Motor neuron (in vitro differentiated cells): ENCODE results near the gene ABHD17A. TPM values are rescaled to one million over a fixed set of nuclear protein-coding genes. Genes with fewer than 3 reads are reported as not detected.

Experiments
- ATAC-seq, 8 experiments: fragments of 200-7000 bp; cut with Tn5 transposase; replicated peaks in 6 of 8; 2 replicates each; pipeline ENCODE4 v1.8.0; 2021; ENCODE audit warnings: mild to moderate bottlenecking in 8 of 8, moderate library complexity in 8 of 8
- H3K27ac ChIP-seq, 2 donors: fragments of 250-450 bp; sonication (Bioruptor Pico); 2 replicates each; pipeline ENCODE4 v1.9.0; 2021; ENCODE audit warnings: antibody characterized with exemption in 2 of 2, mild to moderate bottlenecking in 2 of 2, moderate library complexity in 1 of 2
- H3K4me1 ChIP-seq, 2 donors: fragments of 250-450 bp; sonication (Bioruptor Pico); replicated peaks in 1 of 2; 2 replicates each; pipeline ENCODE4 v1.6.1; 2021; ENCODE audit warnings: antibody characterized with exemption in 2 of 2, mild to moderate bottlenecking in 2 of 2, moderate library complexity in 1 of 2
- H3K4me3 ChIP-seq, 5 donors: fragments of 250-450 bp; sonication (Bioruptor Pico); 2 replicates each; pipeline ENCODE4 v1.9.0; 2021; ENCODE audit warnings: antibody characterized with exemption in 5 of 5, mild to moderate bottlenecking in 5 of 5, moderate library complexity in 4 of 5
- WGBS, 10 experiments: fragments of 450-650 bp; shearing (Covaris generic); methylation state at CpG; one replicate each; pipeline ENCODE4 v1.0.0; 2022; 5-methylcytosine and 5-hydroxymethylcytosine counted together
- in situ Hi-C, 9 experiments: fragments of 400-800 bp; cut with MboI; loops; one replicate each; pipeline ENCODE4 v1.15.0; 2021; ENCODE audit warnings: low sequenced_read_pairs in 9 of 9, low pct_unique_long_range_greater_than_20kb in 2 of 9; ENCODE audit not compliant: unreplicated experiment in 9 of 9
- total RNA-seq, 8 experiments: library from RNA; unstranded; fragments of 300-600 nt; gene quantifications; 2 replicates each; pipeline versions ENCODE4 v1.2.3 to v1.2.4, GENCODE V29; 2022

The ABHD17A gene
- total RNA-seq, 8 experiments from 2014 or later, result 30.4 to 42.3 (median 37.2) TPM

- no CpG with 5 or more reads among the region's 115 CpGs for WGBS, 10 experiments
- H3K4me1 ChIP-seq, result peaks cover 28 to 29% of the 10 kb centered on the region in 2 donors
- H3K4me3 ChIP-seq, result peak overlapping the region; percentile 42 to 82 (median 55)
- H3K27ac ChIP-seq, result peak overlapping the region; percentile 43 to 89
- peak; percentile 52 to 75 (median 65) for ATAC-seq
- in situ Hi-C loops, result no loop called here
These were observed 21.4 kb downstream of the ABHD17A start for GRCh38 chr19:1863638-1864479.

GRCh38 chr19:1863328-1863637 lies 22.0 kb downstream of the ABHD17A start, which contains the start of gene KLF16:
Gene KLF16 (minus strand): TSS chr19:1863579. CDS start chr19:1863497, 82 bp downstream.
- H3K27ac ChIP-seq, result peak within 1 kb of the TSS; percentile 43 to 89
- in situ Hi-C loops, result no loop called here
- ATAC-seq, result no peak

GRCh38 chr19:1862424-1863327 lies 22.6 kb downstream of the ABHD17A start:
- in situ Hi-C loops, result no loop called here
- 0% methylated on average over 1 to 9 of the region's 109 CpGs; no CpG with 5 or more reads in 6 of the 10 experiments for WGBS, 10 experiments
- ATAC-seq, result peak in 2 of 8 experiments; percentile 0 to 1
- Histone ChIP-seq H3K4me3 (peak overlapping the region; percentile 42 to 82 (median 55)), H3K27ac (peak overlapping the region in 1 of 2 donors; percentile 89), H3K4me1 (peaks cover 32 to 40% of the 10 kb centered on the region in 2 donors)

More at GRCh38 chr19:1863328-1863637, 22.0 kb downstream of the ABHD17A start, which contains the start of gene KLF16:
- Histone ChIP-seq H3K4me1 (peaks cover 28 to 34% of the 10 kb centered on the region in 2 donors), H3K4me3 (peak within 1 kb of the TSS; percentile 42 to 82 (median 55))
- no CpG with 5 or more reads among the region's 63 CpGs for WGBS, 10 experiments

- in situ Hi-C loops, result no loop called here
- 0 to 7% methylated on average over 3 to 7 of the region's 21 CpGs; no CpG with 5 or more reads in 8 of the 10 experiments for WGBS, 10 experiments
- Histone ChIP-seq H3K4me3 (peak overlapping the region; percentile 42 to 82 (median 55)), H3K27ac (peak overlapping the region in 1 of 2 donors; percentile 17), H3K4me1 (peaks cover 38 to 47% of the 10 kb centered on the region in 2 donors)
- no peak for ATAC-seq
These were observed 23.2 kb downstream of the ABHD17A start for GRCh38 chr19:1862068-1862423.

GRCh38 chr19:1861599-1862031 lies 23.7 kb downstream of the ABHD17A start:
- in situ Hi-C loops, result no loop called here
- no peak for ATAC-seq
- peaks cover 41 to 48% of the 10 kb centered on the region in 2 donors for H3K4me1 ChIP-seq
- peak overlapping the region; percentile 42 to 82 (median 55) for H3K4me3 ChIP-seq
- 0 to 3% methylated on average over 1 to 6 of the region's 23 CpGs; no CpG with 5 or more reads in 8 of the 10 experiments for WGBS, 10 experiments
- H3K27ac ChIP-seq, result peak overlapping the region in 1 of 2 donors; percentile 17

GRCh38 chr19:1860821-1861598 lies 24.3 kb downstream of the ABHD17A start:
- peaks cover 47 to 54% of the 10 kb centered on the region in 2 donors for H3K4me1 ChIP-seq
- in situ Hi-C loops, result no loop called here
- no peak overlapping the region for H3K27ac ChIP-seq
- peak overlapping the region; percentile 42 to 82 (median 55) for H3K4me3 ChIP-seq
- ATAC-seq, result no peak
- 0 to 49% (median 43%) methylated on average over 1 to 6 of the region's 28 CpGs; no CpG with 5 or more reads in 7 of the 10 experiments for WGBS, 10 experiments

GRCh38 chr19:1860042-1860775 lies 25.1 kb downstream of the ABHD17A start:
- Histone ChIP-seq H3K4me1 (peaks cover 53 to 60% of the 10 kb centered on the region in 2 donors), H3K27ac (no peak overlapping the region)
- 0 to 67% (median 0%) methylated on average over 1 to 6 of the region's 32 CpGs; no CpG with 5 or more reads in 3 of the 10 experiments for WGBS, 10 experiments

GRCh38 chr19:1859331-1859781 lies 25.9 kb downstream of the ABHD17A start:
- in situ Hi-C loops, result no loop called here
- 65 to 94% methylated on average over 3 to 4 of the region's 18 CpGs; no CpG with 5 or more reads in 8 of the 10 experiments for WGBS, 10 experiments
- Histone ChIP-seq H3K27ac (no peak overlapping the region), H3K4me1 (peaks cover 61 to 66% of the 10 kb centered on the region in 2 donors), H3K4me3 (peak overlapping the region in 3 of 5 donors; percentile 13 to 80 (median 23))
- no peak for ATAC-seq

More at GRCh38 chr19:1860042-1860775, 25.1 kb downstream of the ABHD17A start:
- peak overlapping the region in 3 of 5 donors; percentile 13 to 80 (median 23) for H3K4me3 ChIP-seq
- in situ Hi-C loops, result no loop called here
- peak in 4 of 8 experiments; percentile 3 to 12 (median 6) for ATAC-seq

GRCh38 chr19:1858412-1859081 lies 26.7 kb downstream of the ABHD17A start:
- WGBS, 10 experiments, result 60 to 100% (median 83%) methylated on average over 1 to 5 of the region's 10 CpGs; no CpG with 5 or more reads in 6 of the 10 experiments
- peaks cover 67 to 73% of the 10 kb centered on the region in 2 donors for H3K4me1 ChIP-seq
- no peak for ATAC-seq
- in situ Hi-C loops, result no loop called here
- H3K27ac ChIP-seq, result no peak overlapping the region
- no peak overlapping the region for H3K4me3 ChIP-seq

- H3K4me3 ChIP-seq, result peak overlapping the region in 3 of 5 donors; percentile 15 to 37 (median 30)
- H3K27ac ChIP-seq, result peak overlapping the region in 1 of 2 donors; percentile 91
- in situ Hi-C loops, result no loop called here
- 0 to 47% methylated on average over 2 to 5 of the region's 16 CpGs; no CpG with 5 or more reads in 8 of the 10 experiments for WGBS, 10 experiments
- no peak for ATAC-seq
- peaks cover 69 to 75% of the 10 kb centered on the region in 2 donors for H3K4me1 ChIP-seq
These were observed 27.5 kb downstream of the ABHD17A start for GRCh38 chr19:1857648-1858326.
